Breast epithelium (tissue), 3 donors: ENCODE measurements around the gene SCFD1.

ENCODE experiments used
- POLR2A ChIP-seq: fragments of 450-650 bp; IDR thresholded peaks from one replicate; pipeline ENCODE4 v1.6.1; 2016; ENCODE audit warnings: antibody characterized with exemption, mild to moderate bottlenecking, moderate library complexity
- POLR2AphosphoS5 ChIP-seq, 3 donors: sonication (generic); formaldehyde crosslinking; IDR thresholded peaks; one replicate each; pipeline ENCODE4 v1.6.1; 2017; ENCODE audit warnings: antibody characterized with exemption in 3 of 3
- TF ChIP-seq, protein P1 (sequence below), 3 donors: fragments of 450-650 bp; IDR thresholded peaks; one replicate each; pipeline ENCODE4 v1.5.1; 2016 to 2017; ENCODE audit warnings: antibody characterized with exemption in 3 of 3, mild to moderate bottlenecking in 3 of 3, moderate library complexity in 3 of 3

DNA sequence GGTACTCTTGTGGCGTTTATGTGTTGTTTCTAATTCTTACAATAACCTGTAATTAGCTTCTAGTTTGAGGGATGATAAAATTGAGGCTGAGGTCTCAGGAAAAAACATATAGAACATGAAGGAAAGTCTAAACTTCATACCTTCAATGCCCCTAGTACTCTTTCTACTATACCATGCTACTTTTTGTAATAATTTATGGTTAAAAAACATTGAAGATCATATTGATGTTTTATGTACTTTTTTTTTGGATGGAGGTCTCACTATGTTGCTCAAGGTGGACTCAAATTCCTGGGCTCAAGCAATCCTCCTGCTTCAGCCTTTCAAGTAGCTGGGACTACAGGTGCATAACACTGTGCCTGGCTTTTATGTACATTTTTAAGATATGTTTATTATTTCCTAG, 49.3 kb upstream of the SCFD1 start:
- TF ChIP-seq POLR2A (no peak), POLR2AphosphoS5 (IDR thresholded peaks at IDR 0.05) (no peak)
- TF ChIP-seq, protein P1, sequence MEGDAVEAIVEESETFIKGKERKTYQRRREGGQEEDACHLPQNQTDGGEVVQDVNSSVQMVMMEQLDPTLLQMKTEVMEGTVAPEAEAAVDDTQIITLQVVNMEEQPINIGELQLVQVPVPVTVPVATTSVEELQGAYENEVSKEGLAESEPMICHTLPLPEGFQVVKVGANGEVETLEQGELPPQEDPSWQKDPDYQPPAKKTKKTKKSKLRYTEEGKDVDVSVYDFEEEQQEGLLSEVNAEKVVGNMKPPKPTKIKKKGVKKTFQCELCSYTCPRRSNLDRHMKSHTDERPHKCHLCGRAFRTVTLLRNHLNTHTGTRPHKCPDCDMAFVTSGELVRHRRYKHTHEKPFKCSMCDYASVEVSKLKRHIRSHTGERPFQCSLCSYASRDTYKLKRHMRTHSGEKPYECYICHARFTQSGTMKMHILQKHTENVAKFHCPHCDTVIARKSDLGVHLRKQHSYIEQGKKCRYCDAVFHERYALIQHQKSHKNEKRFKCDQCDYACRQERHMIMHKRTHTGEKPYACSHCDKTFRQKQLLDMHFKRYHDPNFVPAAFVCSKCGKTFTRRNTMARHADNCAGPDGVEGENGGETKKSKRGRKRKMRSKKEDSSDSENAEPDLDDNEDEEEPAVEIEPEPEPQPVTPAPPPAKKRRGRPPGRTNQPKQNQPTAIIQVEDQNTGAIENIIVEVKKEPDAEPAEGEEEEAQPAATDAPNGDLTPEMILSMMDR (IDR thresholded peaks at IDR 0.05): no peak
